ENCODE results near the gene GRIA4.

The GRIA4 gene

GRCh38 chr11:105665281-105665680 is 55.4 kb downstream of the GRIA4 start:
- Histone ChIP-seq H3K79me2 (ENCODE audit: control insufficient read depth, low read length) (no peaks in the 10 kb centered on the region), H3K4me2 (ENCODE audit: low read length) (no peak overlapping the region), H3F3A (ENCODE audit: control insufficient read depth, insufficient read depth) (no peaks in the 10 kb centered on the region), H3K9me3 (ENCODE audit: control insufficient read depth, insufficient read depth, low read length) (no peaks in the 10 kb centered on the region), H3K27me3 (ENCODE audit: control insufficient read depth, low read length) (no peaks in the 10 kb centered on the region), H3K4me3 (ENCODE audit: low read length) (no peak overlapping the region), H3K4me1 (ENCODE audit: control insufficient read depth, low read length) (no peaks in the 10 kb centered on the region), H3K36me3 (ENCODE audit: control insufficient read depth, low read length) (no peaks in the 10 kb centered on the region), H3K9me2 (replicated peaks; ENCODE audit: control insufficient read depth, low read length) (no peaks in the 10 kb centered on the region), H3K27ac (ENCODE audit: low read depth, low read length) (no peak overlapping the region), H4K20me1 (ENCODE audit: control insufficient read depth, insufficient read depth, low read depth, low read length) (no peaks in the 10 kb centered on the region)
- TF ChIP-seq EZH2phosphoT487 (IDR thresholded peaks at IDR 0.05; ENCODE audit: borderline replicate concordance, low read length) (no peak), CTCF (IDR thresholded peaks at IDR 0.05; ENCODE audit: low read depth, low read length, poor library complexity, severe bottlenecking) (no peak)

GRCh38 chr11:105667441-105667840 is 57.6 kb downstream of the GRIA4 start:
- Histone ChIP-seq H3K4me2 (ENCODE audit: low read length) (no peak overlapping the region), H3K79me2 (ENCODE audit: control insufficient read depth, low read length) (no peaks in the 10 kb centered on the region), H3K27ac (ENCODE audit: low read depth, low read length) (no peak overlapping the region), H4K20me1 (ENCODE audit: control insufficient read depth, insufficient read depth, low read depth, low read length) (no peaks in the 10 kb centered on the region), H3K4me3 (ENCODE audit: low read length) (no peak overlapping the region), H3F3A (ENCODE audit: control insufficient read depth, insufficient read depth) (no peaks in the 10 kb centered on the region), H3K36me3 (ENCODE audit: control insufficient read depth, low read length) (no peaks in the 10 kb centered on the region), H3K4me1 (ENCODE audit: control insufficient read depth, low read length) (no peaks in the 10 kb centered on the region), H3K9me3 (ENCODE audit: control insufficient read depth, insufficient read depth, low read length) (no peaks in the 10 kb centered on the region), H3K9me2 (replicated peaks; ENCODE audit: control insufficient read depth, low read length) (no peaks in the 10 kb centered on the region), H3K27me3 (ENCODE audit: control insufficient read depth, low read length) (no peaks in the 10 kb centered on the region)
- TF ChIP-seq CTCF (IDR thresholded peaks at IDR 0.05; ENCODE audit: low read depth, low read length, poor library complexity, severe bottlenecking) (no peak), EZH2phosphoT487 (IDR thresholded peaks at IDR 0.05; ENCODE audit: borderline replicate concordance, low read length) (no peak)

GRCh38 chr11:105670811-105671210 is 60.9 kb downstream of the GRIA4 start:
- H3K27me3 ChIP-seq (ENCODE audit: control insufficient read depth, low read length), result no peaks in the 10 kb centered on the region
- H3F3A ChIP-seq (ENCODE audit: control insufficient read depth, insufficient read depth), result no peaks in the 10 kb centered on the region
- H3K27ac ChIP-seq (ENCODE audit: low read depth, low read length), result no peak overlapping the region
- TF ChIP-seq CTCF (IDR thresholded peaks at IDR 0.05; ENCODE audit: low read depth, low read length, poor library complexity, severe bottlenecking), result no peak
- no peak for TF ChIP-seq EZH2phosphoT487 (IDR thresholded peaks at IDR 0.05; ENCODE audit: borderline replicate concordance, low read length)
- H3K4me2 ChIP-seq (ENCODE audit: low read length), result no peak overlapping the region
- H3K36me3 ChIP-seq (ENCODE audit: control insufficient read depth, low read length), result no peaks in the 10 kb centered on the region
- H4K20me1 ChIP-seq (ENCODE audit: control insufficient read depth, insufficient read depth, low read depth, low read length), result no peaks in the 10 kb centered on the region
- no peaks in the 10 kb centered on the region for H3K9me2 ChIP-seq (replicated peaks; ENCODE audit: control insufficient read depth, low read length)
- no peak overlapping the region for H3K4me3 ChIP-seq (ENCODE audit: low read length)
- H3K79me2 ChIP-seq (ENCODE audit: control insufficient read depth, low read length), result no peaks in the 10 kb centered on the region
- no peaks in the 10 kb centered on the region for H3K9me3 ChIP-seq (ENCODE audit: control insufficient read depth, insufficient read depth, low read length)
- no peaks in the 10 kb centered on the region for H3K4me1 ChIP-seq (ENCODE audit: control insufficient read depth, low read length)

- H3K4me3 ChIP-seq (ENCODE audit: low read length), result no peak overlapping the region
- H3K27ac ChIP-seq (ENCODE audit: low read depth, low read length), result no peak overlapping the region
- H3K4me1 ChIP-seq (ENCODE audit: control insufficient read depth, low read length), result no peaks in the 10 kb centered on the region
- H3K4me2 ChIP-seq (ENCODE audit: low read length), result no peak overlapping the region
- no peaks in the 10 kb centered on the region for H4K20me1 ChIP-seq (ENCODE audit: control insufficient read depth, insufficient read depth, low read depth, low read length)
- no peaks in the 10 kb centered on the region for H3F3A ChIP-seq (ENCODE audit: control insufficient read depth, insufficient read depth)
- H3K27me3 ChIP-seq (ENCODE audit: control insufficient read depth, low read length), result no peaks in the 10 kb centered on the region
- H3K9me2 ChIP-seq (replicated peaks; ENCODE audit: control insufficient read depth, low read length), result no peaks in the 10 kb centered on the region
- H3K9me3 ChIP-seq (ENCODE audit: control insufficient read depth, insufficient read depth, low read length), result no peaks in the 10 kb centered on the region
- TF ChIP-seq CTCF (IDR thresholded peaks at IDR 0.05; ENCODE audit: low read depth, low read length, poor library complexity, severe bottlenecking) (no peak), EZH2phosphoT487 (IDR thresholded peaks at IDR 0.05; ENCODE audit: borderline replicate concordance, low read length) (no peak)
- H3K36me3 ChIP-seq (ENCODE audit: control insufficient read depth, low read length), result no peaks in the 10 kb centered on the region
- H3K79me2 ChIP-seq (ENCODE audit: control insufficient read depth, low read length), result no peaks in the 10 kb centered on the region
These were observed 63.2 kb downstream of the GRIA4 start for GRCh38 chr11:105673089-105673488.
